ENCODE data around the gene FAM193B. TPM values are rescaled to one million over a fixed set of nuclear protein-coding genes. Genes with fewer than 3 reads are reported as not detected.

FAM193B gene
- total RNA-seq, 1 experiment from 2014 or later: 45.3 TPM

DNA sequence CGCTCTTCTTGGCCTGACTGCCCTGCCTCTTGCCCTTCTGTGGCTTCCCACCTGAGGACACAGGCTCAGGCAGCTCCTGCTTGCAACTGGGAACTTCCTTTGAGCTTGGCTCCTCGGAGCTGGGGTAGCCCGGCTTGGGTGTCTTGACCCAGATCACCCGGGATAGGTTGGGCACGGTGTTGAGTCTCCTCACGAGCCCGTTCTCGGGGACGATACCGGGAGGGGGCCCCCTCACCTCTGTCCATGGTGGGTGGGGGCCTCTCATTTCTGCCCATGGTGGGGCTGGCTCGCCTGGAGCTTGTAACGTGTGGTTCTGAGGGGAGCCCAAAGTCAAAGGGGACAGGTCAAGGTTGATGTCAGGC, 29.8 kb downstream of the FAM193B start:
- DNase-seq (ENCODE audit: low spot score): no peak
- in situ Hi-C loops (cut with HindIII; ENCODE audit: low sequenced_read_pairs): no loop called here

DNA sequence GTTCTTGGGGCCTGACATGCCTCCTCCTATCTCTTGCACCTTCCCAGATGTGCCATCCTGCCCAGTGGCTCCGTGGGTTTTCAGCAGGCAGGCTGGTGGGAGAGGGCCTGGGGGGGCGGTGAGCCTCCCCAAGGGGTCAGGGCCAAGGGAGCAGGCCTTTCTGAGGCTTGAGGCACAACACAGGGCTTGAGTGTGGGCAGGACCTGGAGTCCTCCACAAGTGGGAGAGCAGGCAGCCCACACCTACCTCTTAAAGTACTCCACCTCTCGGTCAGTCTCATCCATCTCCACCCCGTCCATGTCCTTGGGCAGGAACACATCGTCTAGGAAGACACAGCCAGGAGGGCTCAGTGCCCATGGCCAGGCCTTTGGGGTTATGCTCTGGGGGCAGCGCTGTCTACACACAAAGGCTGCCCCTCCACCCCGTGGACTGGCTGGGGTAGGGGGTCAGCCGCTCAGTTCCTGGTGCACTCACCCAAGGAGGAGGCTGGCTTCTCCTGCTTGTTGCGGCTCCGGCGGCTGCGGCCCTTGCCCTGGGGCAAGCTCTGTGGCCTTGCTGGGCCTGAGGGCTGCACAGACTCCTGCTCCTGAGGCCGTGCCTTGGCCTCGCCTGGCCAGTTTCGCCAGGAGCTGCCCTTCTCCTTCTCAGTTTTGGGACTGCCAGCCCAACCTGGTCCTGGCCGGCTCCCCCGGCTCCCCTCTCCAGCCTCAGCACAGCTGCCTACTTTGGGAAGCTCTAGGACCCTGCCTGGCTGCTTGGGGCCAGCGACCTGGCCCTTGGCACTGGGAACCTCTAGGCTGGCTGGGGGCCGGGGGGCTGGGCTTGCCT, 30.4 kb downstream of the FAM193B start:
- in situ Hi-C loops (cut with HindIII; ENCODE audit: low sequenced_read_pairs): no loop called here

DNA sequence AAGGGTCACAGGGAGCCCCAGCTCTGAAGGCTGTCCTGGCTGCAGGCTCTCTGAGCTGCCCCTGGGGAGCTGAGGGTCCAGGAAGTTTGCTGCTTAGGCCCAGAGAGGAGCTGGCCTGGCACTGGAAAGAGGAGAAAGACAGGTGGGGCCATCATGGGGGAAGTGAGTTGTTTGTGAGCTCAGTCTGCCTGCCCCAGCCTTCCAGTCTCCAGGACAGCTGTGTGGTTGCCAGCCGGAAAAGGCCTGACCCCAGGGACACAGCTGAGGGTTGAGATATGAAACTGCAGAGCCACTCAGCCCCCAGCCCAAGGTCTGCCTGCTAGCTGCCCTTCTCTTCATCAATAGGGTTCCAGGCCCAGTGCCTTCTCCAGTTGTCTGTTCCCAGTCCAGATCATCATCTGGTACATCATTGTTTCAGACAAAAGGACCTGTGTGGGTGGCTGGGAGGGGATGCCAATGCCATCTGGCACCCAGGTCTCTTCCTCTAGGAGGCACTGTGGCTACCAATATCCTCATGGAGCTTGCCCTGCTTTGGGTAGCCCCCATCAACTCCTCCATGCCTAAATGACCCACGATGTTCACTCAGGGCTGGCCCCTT, 33.3 kb downstream of the FAM193B start:
- in situ Hi-C loops (cut with HindIII; ENCODE audit: low sequenced_read_pairs): no loop called here
- no peak for DNase-seq (ENCODE audit: low spot score)

More for the DNA sequence above, 30.4 kb downstream of the FAM193B start:
- DNase-seq (ENCODE audit: low spot score): no peak

DNA sequence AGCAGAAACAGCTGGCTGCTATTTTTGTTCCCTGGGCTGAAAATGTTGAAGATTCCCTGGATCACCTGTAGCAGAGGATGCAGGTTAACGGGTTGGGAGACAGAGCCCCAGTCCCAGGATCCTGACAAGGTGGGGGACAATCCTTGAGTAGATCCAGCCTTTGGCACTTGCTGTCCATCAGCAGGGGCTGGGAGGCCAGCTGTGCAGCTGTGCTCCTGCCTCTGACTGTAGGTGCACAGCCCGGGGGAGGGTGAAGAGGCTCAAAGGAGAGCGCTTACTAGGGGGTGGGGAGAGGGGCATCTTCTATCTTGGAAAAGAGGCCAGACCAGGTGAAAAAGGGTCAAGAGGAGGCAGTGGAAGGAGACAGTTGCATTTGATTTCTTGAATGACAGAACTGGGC, 34.1 kb downstream of the FAM193B start:
- in situ Hi-C loops (cut with HindIII; ENCODE audit: low sequenced_read_pairs): no loop called here
- DNase-seq (ENCODE audit: low spot score): no peak

DNA sequence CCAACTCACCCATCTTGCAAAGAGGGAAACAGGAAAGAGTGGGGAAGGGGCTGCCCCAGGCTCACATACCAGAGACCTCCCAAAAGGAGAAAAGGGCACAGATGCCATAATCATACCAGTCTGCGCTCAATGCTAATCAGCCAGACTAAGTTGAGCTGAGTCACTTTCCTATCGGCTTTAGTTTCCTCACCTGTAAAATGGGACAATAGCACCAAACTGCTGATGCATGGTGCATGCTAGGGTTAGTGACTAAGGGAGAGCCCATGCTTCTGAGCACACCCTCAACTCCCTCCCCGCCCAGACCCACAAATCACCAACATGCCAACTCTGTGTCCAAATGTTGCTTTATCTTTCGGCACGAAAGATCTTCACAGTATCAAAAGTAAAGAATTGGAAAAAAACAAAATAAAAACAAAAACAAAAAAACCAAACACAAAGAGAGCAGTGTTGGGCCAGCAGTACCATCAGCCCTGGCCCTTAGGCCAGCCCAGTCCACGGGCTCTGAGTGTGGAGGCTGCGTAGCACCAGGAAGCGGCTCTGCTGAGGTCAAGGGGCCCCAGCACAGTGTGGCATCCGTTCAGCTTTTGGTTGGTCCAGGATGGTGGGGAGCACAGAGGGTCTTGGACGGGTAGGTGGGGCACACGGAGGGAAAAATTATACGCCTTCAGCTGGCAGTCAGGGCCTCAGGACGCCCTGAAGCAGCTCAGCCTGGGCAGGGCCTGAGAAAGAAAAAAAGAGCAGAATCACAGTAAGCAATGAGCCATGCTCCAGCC, 34.7 kb downstream of the FAM193B start:
- in situ Hi-C loops (cut with HindIII; ENCODE audit: low sequenced_read_pairs): no loop called here
- DNase-seq (ENCODE audit: low spot score): no peak

DNA sequence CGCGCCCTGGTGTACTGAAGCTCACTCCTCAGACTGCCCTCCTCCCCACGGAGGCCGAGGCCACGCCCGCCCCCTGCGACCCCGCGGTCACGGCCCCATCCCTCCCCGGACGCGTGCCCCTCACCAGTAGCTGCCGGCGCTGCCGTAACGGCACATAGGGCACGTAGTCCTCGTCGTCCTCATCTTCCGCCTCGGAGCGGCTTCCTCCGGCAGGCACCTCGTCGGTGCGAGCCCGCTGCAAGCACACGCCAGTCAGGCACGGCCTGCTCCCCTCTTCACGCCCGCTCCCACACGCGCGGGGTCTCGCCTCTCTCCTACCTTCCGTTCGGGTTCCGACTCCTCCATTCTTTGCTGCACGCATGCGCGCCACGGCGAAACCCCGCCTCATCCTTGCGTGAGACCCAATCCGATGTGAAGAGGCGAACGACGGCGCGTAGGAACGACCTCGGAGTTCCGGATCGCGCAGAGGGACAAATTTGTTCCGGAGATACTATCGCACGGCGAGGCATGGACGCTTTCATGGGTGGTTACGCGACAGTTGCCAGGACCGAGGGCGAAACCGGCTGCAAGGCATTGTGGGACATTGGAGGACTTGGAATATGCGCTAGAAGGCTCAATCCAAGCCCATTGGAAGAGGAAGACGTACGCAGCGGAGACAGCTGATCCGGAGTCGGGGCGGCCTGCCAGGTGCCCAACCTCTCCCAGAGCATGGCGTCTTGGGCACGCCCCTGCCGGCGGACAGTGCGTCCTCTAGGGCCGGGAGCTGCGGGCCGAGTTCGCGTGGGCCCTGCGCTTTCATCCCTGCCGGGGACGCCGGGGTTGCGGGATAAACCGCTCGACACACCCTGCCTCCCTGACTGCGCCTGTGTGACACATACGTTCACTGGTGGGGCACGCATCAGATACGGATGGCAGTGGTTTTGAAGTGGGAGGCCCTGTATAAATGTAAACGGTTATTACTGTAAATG, 37.5 kb downstream of the FAM193B start, which contains the start of gene DDX41:
Gene DDX41, minus strand, starts transcription at position 361 of the 968 bp plus-strand sequence. Its CDS starts 16 bp downstream, at position 345.
- in situ Hi-C loops (cut with HindIII; ENCODE audit: low sequenced_read_pairs): no loop called here
- peak; percentile 98 for DNase-seq (ENCODE audit: low spot score)

DNA sequence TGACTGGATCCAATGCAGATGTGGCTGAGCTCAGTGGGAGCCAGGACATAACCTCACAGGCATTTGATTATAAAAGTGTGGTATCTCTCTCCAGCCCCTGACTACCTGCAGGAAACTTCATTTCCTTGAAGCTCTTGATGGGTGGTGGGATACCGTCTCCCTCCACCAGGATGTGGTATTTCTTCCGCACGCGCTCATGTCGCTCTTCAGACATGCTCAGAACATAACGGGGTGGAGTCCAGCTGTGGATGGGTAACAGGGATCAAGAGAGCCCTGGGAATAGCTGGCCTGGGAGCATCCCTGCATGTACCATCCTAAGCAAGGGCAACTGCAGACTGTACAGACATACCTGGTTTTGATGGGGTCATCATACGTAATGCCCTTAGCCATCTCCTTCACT, 38.8 kb downstream of the FAM193B start:
- in situ Hi-C loops (cut with HindIII; ENCODE audit: low sequenced_read_pairs): no loop called here

DNA sequence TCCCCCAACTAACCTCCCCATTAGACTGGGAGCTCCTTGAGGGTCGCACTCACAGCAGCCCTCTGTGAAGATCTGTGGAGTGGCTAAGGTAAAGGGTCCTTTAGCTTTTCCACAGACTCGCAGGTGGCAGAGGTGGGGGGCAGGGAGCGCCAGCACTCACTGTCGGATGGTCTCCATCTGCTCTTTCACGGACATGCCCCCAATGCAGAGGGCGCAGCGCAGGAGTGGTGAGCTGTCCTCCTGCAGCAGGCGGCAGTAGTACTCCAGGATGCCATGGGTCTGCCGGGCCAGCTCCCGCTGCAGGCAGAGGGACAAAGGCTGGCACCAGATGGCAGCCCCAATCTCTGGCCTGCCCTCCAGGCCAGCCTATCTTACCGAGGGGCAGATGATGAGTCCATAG, 39.8 kb downstream of the FAM193B start:
- no peak for DNase-seq (ENCODE audit: low spot score)
- in situ Hi-C loops (cut with HindIII; ENCODE audit: low sequenced_read_pairs): no loop called here

More for the DNA sequence above, 38.8 kb downstream of the FAM193B start:
- no peak for DNase-seq (ENCODE audit: low spot score)

DNA sequence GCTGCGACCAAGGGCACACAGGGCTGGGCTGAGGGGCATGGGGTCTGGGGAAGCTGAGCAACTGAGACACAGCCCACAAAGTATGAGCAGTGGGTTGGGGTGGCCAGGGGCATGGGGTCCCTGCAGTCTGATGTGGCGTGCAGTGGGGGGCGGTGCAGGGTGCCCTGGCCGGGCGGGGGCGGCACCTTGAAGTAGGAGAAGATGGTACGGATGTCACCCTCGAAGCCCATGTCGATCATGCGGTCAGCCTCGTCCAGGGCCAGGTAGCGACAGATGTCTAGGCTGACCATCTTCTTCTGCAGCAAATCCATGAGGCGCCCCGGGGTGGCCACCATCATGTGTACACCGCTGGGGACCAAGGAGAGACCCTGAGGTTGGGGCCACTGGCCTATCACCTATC, 40.9 kb downstream of the FAM193B start:
- in situ Hi-C loops (cut with HindIII; ENCODE audit: low sequenced_read_pairs): no loop called here
- no peak for DNase-seq (ENCODE audit: low spot score)

DNA sequence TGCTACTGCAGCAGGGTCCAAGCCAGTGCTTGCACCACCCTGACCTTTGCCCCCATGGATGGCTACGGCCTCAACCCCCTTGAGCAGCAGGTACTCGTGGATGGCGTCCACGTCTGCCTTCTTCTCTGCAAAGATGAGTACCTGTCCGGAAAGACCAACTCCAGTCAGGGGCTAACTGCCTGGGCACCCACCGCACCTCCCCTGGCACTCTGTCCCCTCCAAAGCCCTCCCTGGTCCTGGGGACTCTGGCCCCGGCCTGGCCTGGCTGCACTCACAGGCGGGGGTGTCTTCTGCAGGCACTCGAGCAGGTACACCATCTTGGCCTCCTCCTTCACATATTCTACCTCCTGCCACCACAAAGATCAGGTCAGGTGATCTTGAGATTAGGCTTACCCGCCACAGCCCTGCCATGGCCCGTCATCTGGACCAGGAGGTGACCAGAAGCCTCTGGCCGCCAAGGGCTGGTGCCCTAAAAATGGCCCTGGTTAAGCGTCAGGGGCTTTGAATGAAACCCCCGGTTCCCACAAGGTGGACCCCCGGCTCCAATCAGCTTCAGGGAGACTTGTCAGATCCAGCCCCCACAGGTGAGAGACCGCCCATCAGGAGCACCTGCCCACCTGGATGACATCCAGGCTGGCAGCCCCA, 41.5 kb downstream of the FAM193B start:
- DNase-seq (ENCODE audit: low spot score): no peak
- in situ Hi-C loops (cut with HindIII; ENCODE audit: low sequenced_read_pairs): no loop called here

DNA sequence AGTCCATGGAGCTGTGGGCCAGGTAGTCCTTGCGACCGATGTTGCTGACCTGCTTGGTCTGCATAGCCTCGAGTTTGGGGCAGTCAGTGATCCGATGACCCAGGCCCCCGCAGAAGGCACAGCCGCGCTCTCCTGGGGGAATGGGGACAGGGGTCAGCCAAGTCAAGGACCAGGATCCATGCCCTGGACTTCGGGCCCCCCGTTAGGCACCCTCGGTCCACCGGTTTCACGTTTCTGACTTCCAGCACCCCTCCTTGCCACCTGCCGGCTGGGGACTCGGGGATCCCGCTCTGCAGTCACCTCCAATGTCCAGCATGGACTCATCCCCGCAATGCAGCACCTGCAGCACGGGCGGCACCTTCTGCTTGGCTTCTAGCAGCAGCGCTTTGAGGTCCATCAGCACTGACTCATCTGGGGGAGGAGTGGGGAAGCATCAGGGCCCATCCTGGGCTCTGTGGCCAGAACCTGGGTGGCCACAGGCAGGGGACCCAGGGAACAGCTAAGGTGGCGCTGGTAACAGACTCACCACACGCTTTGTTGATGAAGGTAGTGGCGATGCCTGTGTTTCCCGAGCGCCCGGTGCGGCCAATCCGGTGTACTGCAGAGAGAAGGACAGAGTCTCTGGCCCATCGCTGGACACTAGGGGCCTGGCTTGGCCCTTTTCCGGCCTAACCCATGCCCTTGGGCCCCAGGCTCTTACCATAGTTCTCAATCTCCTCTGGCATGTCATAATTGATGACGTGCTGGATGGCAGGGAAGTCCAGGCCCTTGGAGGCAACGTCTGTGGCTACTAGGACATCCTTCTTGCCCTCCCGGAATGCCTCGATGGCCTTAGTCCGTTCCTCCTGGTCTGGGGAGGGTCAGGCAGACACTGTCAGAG, 42.3 kb downstream of the FAM193B start:
- DNase-seq (ENCODE audit: low spot score): no peak
- in situ Hi-C loops (cut with HindIII; ENCODE audit: low sequenced_read_pairs): no loop called here

DNA sequence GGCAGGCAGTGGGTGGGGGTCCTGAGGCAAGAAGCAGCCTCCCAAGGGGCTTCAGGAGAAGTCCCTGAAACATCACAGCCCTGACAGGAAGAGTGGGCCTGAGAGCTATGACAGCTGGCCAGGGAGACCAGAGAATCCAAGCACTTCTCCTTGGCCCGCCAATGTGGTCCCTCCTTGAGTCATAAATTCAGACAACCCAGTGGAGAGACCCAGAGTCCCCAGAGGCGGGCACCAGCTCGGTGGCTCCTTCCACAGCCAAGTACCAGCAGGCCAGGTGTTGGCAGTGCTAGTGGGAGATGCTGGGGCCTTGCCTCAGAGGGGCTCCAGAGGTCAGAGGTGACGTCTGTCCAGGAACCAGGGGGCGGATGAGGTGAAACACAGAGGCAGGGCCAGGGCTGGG, 43.2 kb downstream of the FAM193B start:
- no peak for DNase-seq (ENCODE audit: low spot score)
- in situ Hi-C loops (cut with HindIII; ENCODE audit: low sequenced_read_pairs): no loop called here

DNA sequence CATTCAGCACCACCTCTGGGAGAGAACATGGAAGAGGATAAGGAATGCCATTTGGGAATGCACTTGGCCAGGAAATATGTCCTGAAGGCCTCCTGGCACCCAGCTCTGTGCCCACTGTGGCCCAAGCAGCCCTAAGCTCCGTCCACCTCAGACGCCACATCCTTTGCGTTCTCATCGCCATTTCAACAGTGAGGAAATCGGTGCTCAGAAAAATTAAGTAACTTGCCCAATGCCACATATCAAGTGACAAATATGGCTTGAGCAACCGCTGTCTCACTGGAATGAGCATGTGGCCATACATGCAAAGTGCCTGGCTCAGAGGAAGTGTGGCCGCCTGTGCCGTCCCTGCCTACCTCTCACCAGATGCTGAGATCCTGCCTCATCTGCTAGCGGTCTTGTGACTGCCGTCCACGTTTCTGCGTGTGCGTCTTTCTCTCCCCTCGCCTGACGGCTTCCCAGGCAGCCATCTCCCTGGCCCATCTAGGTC, 43.8 kb downstream of the FAM193B start:
- DNase-seq (ENCODE audit: low spot score): no peak
- in situ Hi-C loops (cut with HindIII; ENCODE audit: low sequenced_read_pairs): no loop called here

DNA sequence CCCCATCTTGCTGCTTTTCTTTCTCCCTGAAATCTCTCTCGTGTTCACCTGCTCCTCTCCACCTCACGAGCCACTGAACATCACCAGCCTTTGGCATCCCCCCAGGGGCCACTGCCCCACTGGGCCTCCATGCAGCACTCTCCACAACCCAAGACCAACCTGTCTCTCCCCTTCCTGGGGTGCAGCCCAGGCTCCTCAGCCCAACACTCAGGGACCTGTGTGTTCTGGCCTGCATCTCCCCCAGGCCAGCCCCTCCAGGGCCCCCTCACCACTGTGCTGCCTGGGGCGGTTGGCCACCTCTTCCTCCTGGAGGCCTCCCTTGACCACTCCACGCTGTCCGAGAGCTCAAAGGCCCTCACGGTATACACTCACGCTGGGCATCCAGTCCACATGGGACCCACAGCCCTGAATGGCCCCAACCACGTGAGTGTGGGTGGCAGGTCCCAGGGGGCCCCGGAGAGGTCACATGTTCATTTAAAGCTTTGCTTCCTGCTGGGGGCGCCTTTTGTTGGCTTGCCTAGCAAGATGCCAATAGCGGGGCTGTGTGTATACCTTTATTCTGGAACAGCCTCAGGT, 44.3 kb downstream of the FAM193B start:
- in situ Hi-C loops (cut with HindIII; ENCODE audit: low sequenced_read_pairs): no loop called here

DNA sequence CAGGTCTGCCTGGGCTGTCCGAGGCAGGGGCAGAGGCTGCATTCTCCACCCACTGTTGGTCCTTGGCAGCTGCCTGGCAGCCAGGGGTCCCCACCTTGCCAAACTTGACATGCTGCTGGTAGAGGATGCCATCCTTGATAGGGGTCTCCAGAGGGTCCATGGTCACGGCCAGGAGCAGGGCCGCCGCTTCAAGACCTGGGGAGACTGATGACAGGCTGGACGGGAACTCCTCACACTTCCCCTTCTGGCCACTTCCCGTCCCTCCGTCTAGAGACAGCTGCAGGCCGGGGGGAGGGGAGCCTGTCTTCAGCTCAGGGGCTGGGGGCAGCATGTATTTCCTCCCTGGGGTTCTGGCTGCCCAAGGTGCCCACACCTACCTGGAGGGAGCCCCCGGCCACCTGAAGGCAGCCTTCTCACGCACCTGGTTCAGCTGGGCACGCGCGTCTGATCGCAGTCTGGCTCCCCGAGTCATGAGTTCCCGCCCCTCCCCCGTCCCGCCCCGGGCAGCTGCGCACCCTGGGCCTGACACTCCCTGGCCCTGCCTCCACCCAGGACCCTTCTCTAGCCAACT, 44.9 kb downstream of the FAM193B start, which contains the start of gene DOK3:
Gene DOK3, minus strand, starts transcription at position 446 of the 571 bp plus-strand sequence. Its CDS starts 286 bp downstream, at position 160.
- no peak for DNase-seq (ENCODE audit: low spot score)
- in situ Hi-C loops (cut with HindIII; ENCODE audit: low sequenced_read_pairs): no loop called here

More for the DNA sequence above, 44.3 kb downstream of the FAM193B start:
- no peak for DNase-seq (ENCODE audit: low spot score)

DNA sequence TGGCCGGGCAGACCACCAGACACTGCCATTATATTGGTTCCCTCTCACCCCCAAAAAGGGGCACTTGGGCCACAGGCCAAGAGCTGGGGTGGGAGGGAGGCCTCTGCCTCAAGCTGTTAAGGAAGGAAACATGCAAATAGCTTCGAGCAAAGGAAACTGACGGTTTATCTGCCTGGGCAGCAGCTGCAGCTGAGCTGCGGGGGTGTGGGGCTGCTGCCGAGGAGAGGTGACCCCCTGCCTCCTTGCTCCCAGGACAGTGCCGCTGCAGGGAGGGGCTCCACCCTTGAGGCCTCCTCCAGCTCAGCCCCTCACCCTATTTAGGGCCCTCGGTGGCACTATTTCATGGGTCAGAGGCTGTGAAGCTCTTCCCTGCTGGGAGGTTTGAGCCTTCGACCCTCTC, 45.5 kb downstream of the FAM193B start:
- no peak for DNase-seq (ENCODE audit: low spot score)
- in situ Hi-C loops (cut with HindIII; ENCODE audit: low sequenced_read_pairs): no loop called here

DNA sequence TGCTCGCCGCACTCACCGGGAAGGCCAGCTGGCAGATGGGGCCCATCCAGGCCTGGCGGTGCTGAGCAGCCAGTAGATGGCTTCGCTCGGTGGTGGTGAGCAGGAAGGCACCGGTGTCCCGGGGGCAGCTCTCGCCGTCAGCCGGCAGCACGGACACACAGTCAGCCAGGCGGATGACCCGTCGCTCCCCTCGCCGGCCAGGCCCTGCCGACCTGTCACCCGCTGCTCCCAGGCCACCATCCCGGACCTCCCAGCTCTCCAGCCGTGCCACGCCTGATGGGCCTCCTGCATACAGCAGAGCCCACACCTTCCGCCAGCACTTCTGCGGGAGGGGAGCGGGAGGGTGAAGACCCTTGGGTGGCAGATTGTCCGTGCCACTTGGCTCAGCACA, 46.1 kb downstream of the FAM193B start:
- no peak for DNase-seq (ENCODE audit: low spot score)
- in situ Hi-C loops (cut with HindIII; ENCODE audit: low sequenced_read_pairs): no loop called here

Measured in G401 (cell line).